ENCODE data around the gene PDLIM1.

GRCh38 chr10:95324436-95325268, 33.8 kb upstream of the PDLIM1 start:
- TF ChIP-seq EZH2 (IDR thresholded peaks at IDR 0.05) (no peak), POLR2AphosphoS5 (IDR thresholded peaks at IDR 0.05; ENCODE audit: borderline replicate concordance, low read depth, low read length) (no peak), FOXP2 (optimal IDR thresholded peaks at IDR 0.05; ENCODE audit: control extremely low read depth, extremely low read length, insufficient read depth) (no peak)
